Sigmoid colon (tissue), 4 donors: ENCODE data around the gene CFAP54.

Experiments used
- CTCF ChIP-seq, 4 experiments: fragments of 450-650 bp in 3 of 4; fragments of 200-600 bp in 1 of 4; IDR thresholded peaks; one replicate each; pipeline ENCODE4 v1.5.1; 2016 to 2019; ENCODE audit warnings: antibody characterized with exemption in 4 of 4, mild to moderate bottlenecking in 3 of 4, moderate library complexity in 2 of 4
- POLR2A ChIP-seq, 2 donors: fragments of 450-650 bp; IDR thresholded peaks; one replicate each; pipeline ENCODE4 v1.6.1; 2016; ENCODE audit warnings: antibody characterized with exemption in 2 of 2, mild to moderate bottlenecking in 2 of 2, moderate library complexity in 2 of 2
- POLR2AphosphoS5 ChIP-seq, 4 donors: sonication (generic); formaldehyde crosslinking; IDR thresholded peaks; one replicate each; pipeline ENCODE4 v1.6.1; 2017; ENCODE audit warnings: antibody characterized with exemption in 4 of 4

DNA sequence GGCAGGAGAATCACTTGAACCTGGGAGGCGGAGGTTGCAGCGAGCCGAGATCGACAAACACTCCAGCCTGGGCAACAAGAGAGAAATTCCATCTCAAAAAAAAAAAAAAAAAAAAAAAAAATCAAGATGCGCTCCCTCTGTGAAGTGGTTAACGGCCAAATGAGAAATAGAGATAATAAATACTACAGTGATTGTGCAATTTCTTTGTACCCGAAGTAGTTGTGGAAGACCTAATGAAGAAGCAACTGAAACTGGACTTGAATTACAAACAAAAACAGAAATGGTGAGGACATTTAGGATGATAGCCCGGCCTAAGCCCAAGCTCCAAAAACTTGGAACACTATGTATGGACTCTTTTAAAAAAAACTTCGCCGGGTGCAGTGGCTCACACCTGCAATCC lies 45.0 kb upstream of the CFAP54 start:
- no peak for TF ChIP-seq CTCF (IDR thresholded peaks at IDR 0.05)
- TF ChIP-seq POLR2A (IDR thresholded peaks at IDR 0.05), result no peak
- no peak for TF ChIP-seq POLR2AphosphoS5 (IDR thresholded peaks at IDR 0.05)
